ENCODE measurements around the gene EXOC2. TPM values are rescaled to one million over a fixed set of nuclear protein-coding genes. Genes with fewer than 3 reads are reported as not detected.

The EXOC2 gene
- total RNA-seq, 1 experiment from 2014 or later: 45.7 TPM

GRCh38 chr6:494394-494793, 198.5 kb downstream of the EXOC2 start (continued):
- TF ChIP-seq ERG (CRISPR knock-in tag; IDR thresholded peaks at IDR 0.05): no peak
- TF ChIP-seq GTF2I (CRISPR knock-in tag; conservative IDR thresholded peaks at IDR 0.05): no peak
- no peak for TF ChIP-seq ESRRA (CRISPR knock-in tag; IDR thresholded peaks at IDR 0.05; ENCODE audit: borderline replicate concordance)
- no peak for TF ChIP-seq STAT6 (CRISPR knock-in tag; conservative IDR thresholded peaks at IDR 0.05; ENCODE audit: low read depth)

GRCh38 chr6:493840-494239, 199.1 kb downstream of the EXOC2 start:
- ChIA-PET CTCF (no interaction called here), POLR2A (no interaction called here)
- Mint-ChIP-seq H3K4me1 (no peaks in the 10 kb centered on the region), H3K4me3 (no peak overlapping the region), H3K9me3 (peaks cover 7% of the 10 kb centered on the region), H3K36me3 (peaks cover 54% of the 10 kb centered on the region), H3K27me3 (ENCODE audit: low read depth) (no peaks in the 10 kb centered on the region), H3K27ac (no peak overlapping the region)
- no peak for ATAC-seq
- no peak for TF ChIP-seq PRRX2 (CRISPR knock-in tag; IDR thresholded peaks at IDR 0.05)
- no peak for TF ChIP-seq ESRRA (CRISPR knock-in tag; IDR thresholded peaks at IDR 0.05; ENCODE audit: borderline replicate concordance)
- no peak for TF ChIP-seq ZNF423 (CRISPR knock-in tag; IDR thresholded peaks at IDR 0.05)
- no peak for DNase-seq (ENCODE audit: low spot score)

- POLR2A ChIA-PET: no interaction called here
- no peak for DNase-seq (ENCODE audit: low spot score)
- no peak overlapping the region for H3K4me3 Mint-ChIP-seq
- no peak overlapping the region for H3K27ac Mint-ChIP-seq
- peaks cover 7% of the 10 kb centered on the region for H3K9me3 Mint-ChIP-seq
- peaks cover 53% of the 10 kb centered on the region for H3K36me3 Mint-ChIP-seq
- ATAC-seq: no peak
- no peaks in the 10 kb centered on the region for H3K27me3 Mint-ChIP-seq (ENCODE audit: low read depth)
- no peaks in the 10 kb centered on the region for H3K4me1 Mint-ChIP-seq
- TF ChIP-seq MLX (CRISPR knock-in tag; IDR thresholded peaks at IDR 0.05): no peak
- no peak for TF ChIP-seq RORB (CRISPR knock-in tag; IDR thresholded peaks at IDR 0.05)
- no peak for TF ChIP-seq NR1H2 (CRISPR knock-in tag; IDR thresholded peaks at IDR 0.05)
- TF ChIP-seq ZSCAN18 (CRISPR knock-in tag; IDR thresholded peaks at IDR 0.05): no peak
- no peak for TF ChIP-seq SMAD3 (CRISPR knock-in tag; IDR thresholded peaks at IDR 0.05; ENCODE audit: borderline replicate concordance)
- no peak for TF ChIP-seq ZNF317 (CRISPR knock-in tag; IDR thresholded peaks at IDR 0.05; ENCODE audit: borderline replicate concordance, low read depth)
- TF ChIP-seq TP53 (CRISPR knock-in tag; IDR thresholded peaks at IDR 0.05): no peak
- no peak for TF ChIP-seq FOXK1 (CRISPR knock-in tag; IDR thresholded peaks at IDR 0.05)
- no peak for TF ChIP-seq ARID4B (CRISPR knock-in tag; IDR thresholded peaks at IDR 0.05; ENCODE audit: borderline replicate concordance)
- no peak for TF ChIP-seq PRRX2 (CRISPR knock-in tag; IDR thresholded peaks at IDR 0.05)
- TF ChIP-seq ATF2 (CRISPR knock-in tag; IDR thresholded peaks at IDR 0.05; ENCODE audit: borderline replicate concordance, low read depth): no peak
- no peak for TF ChIP-seq MXD4 (CRISPR knock-in tag; IDR thresholded peaks at IDR 0.05; ENCODE audit: borderline replicate concordance)
- CTCF ChIA-PET: no interaction called here
Observed at GRCh38 chr6:492816-493414, 200.0 kb downstream of the EXOC2 start.

Measured in WTC11 (cell line).